Tibial nerve (tissue), 3 donors: ENCODE measurements around the gene RUNX2.

ENCODE experiments used
- CTCF ChIP-seq, 5 experiments: fragments of 200-600 bp in 3 of 5; fragments of 450-650 bp in 2 of 5; sonication (generic) in 3 of 5; IDR thresholded peaks; one replicate each; pipeline ENCODE4 v1.5.1; 2016 to 2019; ENCODE audit warnings: antibody characterized with exemption in 5 of 5, mild to moderate bottlenecking in 3 of 5, moderate library complexity in 2 of 5
- POLR2A ChIP-seq, 2 donors: fragments of 450-650 bp; IDR thresholded peaks; one replicate each; pipeline ENCODE4 v1.6.1; 2017; ENCODE audit warnings: antibody characterized with exemption in 2 of 2, mild to moderate bottlenecking in 2 of 2, moderate library complexity in 2 of 2

- no peak for TF ChIP-seq POLR2A (IDR thresholded peaks at IDR 0.05)
- no peak for TF ChIP-seq CTCF (IDR thresholded peaks at IDR 0.05)
These were observed 262.6 kb downstream of the RUNX2 start for GRCh38 chr6:45590696-45591184.
